ENCODE data around the gene ACMSD.

DNA sequence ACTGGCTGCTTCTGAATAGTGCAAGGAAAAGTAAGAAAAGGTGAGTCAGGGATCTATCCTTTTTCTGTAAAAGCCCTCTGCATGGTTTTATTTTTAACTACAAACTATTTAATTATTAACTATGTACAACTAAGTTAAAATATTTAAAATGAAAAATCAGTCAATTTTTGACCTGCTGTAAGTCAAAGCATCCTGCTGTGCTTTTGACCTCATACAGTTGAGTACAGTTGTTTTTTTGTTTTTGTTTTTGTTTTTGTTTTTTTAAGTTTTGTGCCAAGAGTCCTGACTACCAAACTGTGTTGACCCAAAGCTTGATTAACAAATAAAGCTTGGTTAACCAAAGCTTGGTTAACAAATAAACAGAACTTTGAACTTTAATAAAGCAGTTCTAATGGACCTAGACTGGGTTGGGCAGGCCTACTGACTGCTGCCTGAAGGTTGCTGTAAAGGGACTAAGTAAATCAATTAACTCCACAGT lies at the start of gene ACMSD:
- TF ChIP-seq, protein P1, sequence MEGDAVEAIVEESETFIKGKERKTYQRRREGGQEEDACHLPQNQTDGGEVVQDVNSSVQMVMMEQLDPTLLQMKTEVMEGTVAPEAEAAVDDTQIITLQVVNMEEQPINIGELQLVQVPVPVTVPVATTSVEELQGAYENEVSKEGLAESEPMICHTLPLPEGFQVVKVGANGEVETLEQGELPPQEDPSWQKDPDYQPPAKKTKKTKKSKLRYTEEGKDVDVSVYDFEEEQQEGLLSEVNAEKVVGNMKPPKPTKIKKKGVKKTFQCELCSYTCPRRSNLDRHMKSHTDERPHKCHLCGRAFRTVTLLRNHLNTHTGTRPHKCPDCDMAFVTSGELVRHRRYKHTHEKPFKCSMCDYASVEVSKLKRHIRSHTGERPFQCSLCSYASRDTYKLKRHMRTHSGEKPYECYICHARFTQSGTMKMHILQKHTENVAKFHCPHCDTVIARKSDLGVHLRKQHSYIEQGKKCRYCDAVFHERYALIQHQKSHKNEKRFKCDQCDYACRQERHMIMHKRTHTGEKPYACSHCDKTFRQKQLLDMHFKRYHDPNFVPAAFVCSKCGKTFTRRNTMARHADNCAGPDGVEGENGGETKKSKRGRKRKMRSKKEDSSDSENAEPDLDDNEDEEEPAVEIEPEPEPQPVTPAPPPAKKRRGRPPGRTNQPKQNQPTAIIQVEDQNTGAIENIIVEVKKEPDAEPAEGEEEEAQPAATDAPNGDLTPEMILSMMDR (IDR thresholded peaks at IDR 0.05): no peak
- TF ChIP-seq POLR2A (IDR thresholded peaks at IDR 0.05): no peak

Measured in adrenal gland (tissue), 5 donors.